ENCODE results near the gene FECH.

DNA sequence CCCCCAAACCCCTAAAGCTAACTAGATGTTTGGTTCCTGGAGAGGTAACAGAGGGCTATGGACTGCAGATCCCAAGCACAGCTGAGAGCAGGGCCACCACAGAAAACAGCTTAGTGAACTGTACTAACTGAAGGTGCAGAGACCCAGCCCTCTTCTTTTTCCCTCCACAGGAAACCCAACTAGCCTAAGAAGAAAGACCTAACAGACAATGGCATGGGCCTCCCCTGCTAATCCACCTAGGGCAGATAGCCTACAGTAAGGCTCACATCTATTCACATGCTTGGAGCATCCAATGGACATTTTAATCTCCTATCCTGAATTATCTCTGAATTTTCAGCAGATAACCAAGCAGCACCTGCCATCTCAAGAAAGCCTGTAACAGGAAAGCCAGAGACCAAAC is 8.8 kb upstream of the FECH start:
- TF ChIP-seq GATA3 (IDR thresholded peaks at IDR 0.05; ENCODE audit: low read depth, low read length) (no peak), GATA2 (IDR thresholded peaks at IDR 0.05; ENCODE audit: low read depth, low read length) (no peak)
